ENCODE results near the gene CKAP2L.

Gene CKAP2L

GRCh38 chr2:112750560-112750843 is 13.9 kb downstream of the CKAP2L start:
- DNase-seq (ENCODE audit: extremely low read depth, low read depth) = no peak
- no peak for TF ChIP-seq CTCF (IDR thresholded peaks at IDR 0.05; ENCODE audit: low read depth, low read length)

DNA sequence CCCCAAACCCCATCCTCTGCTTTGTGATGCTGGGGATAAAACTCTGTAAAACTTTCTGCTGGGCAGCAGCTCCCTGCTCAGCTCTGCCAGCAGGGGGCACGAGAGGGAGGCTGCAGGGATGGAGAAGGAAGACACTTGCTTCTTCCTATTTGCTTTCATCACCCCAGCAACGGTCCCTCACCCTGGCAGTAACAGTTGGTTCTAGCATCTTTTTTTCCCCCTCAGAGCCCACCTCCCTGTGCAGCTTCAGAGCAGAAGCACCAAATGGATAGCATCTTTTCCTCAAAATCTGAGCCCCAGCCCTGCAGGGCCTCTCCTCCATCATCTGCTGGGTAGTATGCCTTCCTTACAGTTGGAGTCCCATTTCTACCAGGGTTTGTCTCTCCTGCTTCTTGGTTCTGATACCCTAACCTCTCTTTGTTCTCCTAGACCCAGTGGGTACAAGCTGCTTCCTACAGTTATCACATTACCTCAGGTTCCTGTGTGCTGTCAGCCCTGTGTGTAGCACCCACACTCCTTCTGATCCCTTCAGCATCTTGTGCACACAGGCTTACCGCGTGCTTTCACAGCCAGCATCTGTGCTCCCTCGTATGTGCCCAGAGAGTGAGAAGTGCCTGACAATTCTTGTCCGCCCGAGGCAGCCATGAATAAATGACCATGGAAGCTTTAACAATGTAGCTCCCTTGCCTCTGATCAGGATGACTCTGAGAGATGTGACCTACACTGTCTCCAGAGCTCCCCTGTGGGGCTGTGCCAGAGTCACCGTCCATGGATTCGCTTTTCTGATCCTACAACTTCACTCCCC is 14.5 kb downstream of the CKAP2L start:
- peak; percentile 52 for DNase-seq (ENCODE audit: extremely low read depth, low read depth)
- TF ChIP-seq CTCF (IDR thresholded peaks at IDR 0.05; ENCODE audit: low read depth, low read length) = peak; percentile 100

DNA sequence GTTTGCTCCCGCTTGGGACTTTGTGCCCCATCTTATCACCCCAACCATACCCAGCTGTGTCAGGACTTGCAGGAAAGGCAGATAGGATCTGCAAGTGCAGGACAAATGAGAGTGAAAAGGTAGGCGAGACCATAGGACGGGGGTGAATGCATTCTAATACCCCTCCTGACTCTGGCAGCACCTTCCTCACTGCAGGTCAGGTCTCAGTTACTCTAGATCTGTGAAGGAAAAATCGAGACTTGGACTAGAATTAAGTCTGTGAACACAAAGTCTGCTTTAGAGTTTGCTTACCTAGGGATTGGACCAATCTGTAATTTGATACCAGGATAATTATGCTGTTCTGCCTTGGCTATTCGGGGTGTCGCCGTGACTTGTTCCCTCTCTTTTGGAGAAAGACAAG is 23.9 kb downstream of the CKAP2L start:
- TF ChIP-seq CTCF (IDR thresholded peaks at IDR 0.05; ENCODE audit: low read depth, low read length) = no peak
- no peak for DNase-seq (ENCODE audit: extremely low read depth, low read depth)

- DNase-seq (ENCODE audit: extremely low read depth, low read depth) = no peak
- no peak for TF ChIP-seq CTCF (IDR thresholded peaks at IDR 0.05; ENCODE audit: low read depth, low read length)
These were observed 26.7 kb downstream of the CKAP2L start for GRCh38 chr2:112737542-112738232.

- TF ChIP-seq CTCF (IDR thresholded peaks at IDR 0.05; ENCODE audit: low read depth, low read length) = no peak
These were observed 30.5 kb downstream of the CKAP2L start for GRCh38 chr2:112733871-112734270.

GRCh38 chr2:112733456-112733855 is 31.0 kb downstream of the CKAP2L start:
- no peak for TF ChIP-seq CTCF (IDR thresholded peaks at IDR 0.05; ENCODE audit: low read depth, low read length)
- no peak for DNase-seq (ENCODE audit: extremely low read depth, low read depth)

More at GRCh38 chr2:112733871-112734270, 30.5 kb downstream of the CKAP2L start:
- no peak for DNase-seq (ENCODE audit: extremely low read depth, low read depth)

- no peak for DNase-seq (ENCODE audit: extremely low read depth, low read depth)
- TF ChIP-seq CTCF (IDR thresholded peaks at IDR 0.05; ENCODE audit: low read depth, low read length) = no peak
These were observed 32.9 kb downstream of the CKAP2L start for GRCh38 chr2:112731479-112731878.

Measured in AG09319 (cell line).